GM18951 (cell line): Measurements from ENCODE around the gene MYH6.
"Not testable (repeated sequence)": the region's sequence is repeated elsewhere in the genome, so short reads cannot be mapped to it uniquely, and the experiment has no call there.

ENCODE experiments used
- POLR2A ChIP-seq: IDR thresholded peaks from 4 replicates; pipeline ENCODE4 v1.6.1; 2011; ENCODE audit warnings: mild to moderate bottlenecking; ENCODE audit not compliant: insufficient read length, insufficient read depth; ENCODE audit errors: extremely low read depth
- in situ Hi-C: fragments of 300-500 bp; cut with MboI; formaldehyde crosslinking; loops from one replicate; pipeline ENCODE4 v1.12.0; 2022; ENCODE audit warnings: low sequenced_read_pairs, mixed read lengths, inconsistent platforms; ENCODE audit not compliant: unreplicated experiment

MYH6 gene

GRCh38 chr14:23407516-23408306 is at the start of gene MYH6:
Gene MYH6 (minus strand): TSS chr14:23408273. CDS start chr14:23407223, 1,050 bp downstream.
- TF ChIP-seq POLR2A: no peak
- in situ Hi-C loops: no loop called here

GRCh38 chr14:23456883-23457586 is 49.0 kb upstream of the MYH6 start:
- in situ Hi-C loops: not testable (repeated sequence)

- no peak for TF ChIP-seq POLR2A
- in situ Hi-C loops: no loop called here
Observed at GRCh38 chr14:23454445-23454856, 46.4 kb upstream of the MYH6 start.

GRCh38 chr14:23452237-23452636 is 44.2 kb upstream of the MYH6 start:
- in situ Hi-C loops: no loop called here
- TF ChIP-seq POLR2A: no peak

- no peak for TF ChIP-seq POLR2A
- in situ Hi-C loops: no loop called here
Observed at GRCh38 chr14:23450379-23450778, 42.3 kb upstream of the MYH6 start.

- in situ Hi-C loops: no loop called here
- TF ChIP-seq POLR2A: no peak
Observed at GRCh38 chr14:23449314-23449713, 41.2 kb upstream of the MYH6 start.

GRCh38 chr14:23447361-23448350 is 39.6 kb upstream of the MYH6 start:
- in situ Hi-C loops: no loop called here
- no peak for TF ChIP-seq POLR2A

- in situ Hi-C loops: no loop called here
- TF ChIP-seq POLR2A: no peak
Observed at GRCh38 chr14:23446291-23446851, 38.3 kb upstream of the MYH6 start.

- in situ Hi-C loops: no loop called here
- TF ChIP-seq POLR2A: no peak
Observed at GRCh38 chr14:23445773-23446172, 37.7 kb upstream of the MYH6 start.

GRCh38 chr14:23444314-23444713 is 36.2 kb upstream of the MYH6 start:
- in situ Hi-C loops: no loop called here
- TF ChIP-seq POLR2A: no peak

GRCh38 chr14:23443881-23444280 is 35.8 kb upstream of the MYH6 start:
- in situ Hi-C loops: no loop called here
- no peak for TF ChIP-seq POLR2A

GRCh38 chr14:23443411-23443812 is 35.3 kb upstream of the MYH6 start:
- in situ Hi-C loops: no loop called here
- TF ChIP-seq POLR2A: no peak

- in situ Hi-C loops: no loop called here
- TF ChIP-seq POLR2A: no peak
Observed at GRCh38 chr14:23442721-23443356, 34.8 kb upstream of the MYH6 start.

- no peak for TF ChIP-seq POLR2A
- in situ Hi-C loops: no loop called here
Observed at GRCh38 chr14:23441076-23441475, 33.0 kb upstream of the MYH6 start.
